ENCODE measurements around the gene TAGLN.

- TF ChIP-seq CTCF (IDR thresholded peaks at IDR 0.05; ENCODE audit: control extremely low read depth in 1 of 3, insufficient read depth in 1 of 3, low read depth in 1 of 3, low read length in 3 of 3) (no peak), TAF1 (IDR thresholded peaks at IDR 0.05; ENCODE audit: low read depth, low read length) (no peak), EZH2 (IDR thresholded peaks at IDR 0.05; ENCODE audit: low read depth, low read length, severe bottlenecking) (no peak), POLR2A (IDR thresholded peaks at IDR 0.05; ENCODE audit: control extremely low read depth in 1 of 2, low read depth in 2 of 2, low read length in 2 of 2) (no peak), ZNF274 (IDR thresholded peaks at IDR 0.05; ENCODE audit: borderline replicate concordance, extremely low read depth, low read length) (no peak), USF2 (IDR thresholded peaks at IDR 0.05; ENCODE audit: low read length) (no peak), GABPA (IDR thresholded peaks at IDR 0.05; ENCODE audit: borderline replicate concordance, insufficient read depth, low read length) (no peak), RFX5 (IDR thresholded peaks at IDR 0.05; ENCODE audit: borderline replicate concordance, low read depth, low read length) (no peak), EP300 (IDR thresholded peaks at IDR 0.05; ENCODE audit: borderline replicate concordance in 1 of 2, low read depth in 2 of 2, low read length in 2 of 2) (no peak), SP1 (IDR thresholded peaks at IDR 0.05; ENCODE audit: low read depth, low read length) (no peak)
Observed at GRCh38 chr11:117249571-117249970, 50.4 kb downstream of the TAGLN start.
